PC-9 (cell line): ENCODE measurements around the gene ATG5. TPM values are rescaled to one million over a fixed set of nuclear protein-coding genes. Genes with fewer than 3 reads are reported as not detected.

Experiments used
- BruUV-seq: library from RNA; stranded (reverse); fragments of 400-500 nt; replicated peaks from 2 replicates; lab custom pipeline; 2021; lab: Mats Ljungman, UMichigan
- CTCF ChIA-PET: fragments of 300-600 bp; sonication (Branson Sonifier 250); formaldehyde crosslinking; loops from one replicate; lab custom pipeline; 2022; ENCODE audit warnings: antibody characterized with exemption; lab: Charles Lee
- POLR2A ChIA-PET: fragments of 300-600 bp; sonication (Branson Sonifier 250); formaldehyde crosslinking; loops from one replicate; lab custom pipeline; 2022; ENCODE audit warnings: antibody characterized with exemption; ENCODE audit not compliant: unreplicated experiment; lab: Charles Lee
- DNase-seq, 2 experiments: peaks; one replicate each; pipeline versions ENCODE4 v3.0.0 to v3.0.0-alpha.2; 2015 to 2022; ENCODE audit warnings: mixed read lengths in 1 of 2
- H2AFZ ChIP-seq: fragments of 200-600 bp; sonication (generic); 2 replicates; pipeline ENCODE4 v1.8.1; 2017; ENCODE audit warnings: antibody characterized with exemption
- H3F3A ChIP-seq: fragments of 200-600 bp; sonication (generic); 2 replicates; pipeline ENCODE4 v1.8.1; 2017; ENCODE audit warnings: antibody characterized with exemption, mild to moderate bottlenecking, low read depth; ENCODE audit not compliant: insufficient read depth
- H3K27ac ChIP-seq: fragments of 200-600 bp; sonication (generic); 2 replicates; pipeline ENCODE4 v1.6.1; 2016; ENCODE audit warnings: mixed run types
- H3K27me3 ChIP-seq: fragments of 200-600 bp; sonication (generic); 2 replicates; pipeline ENCODE4 v1.6.1; 2016; ENCODE audit warnings: low read depth, mixed run types; ENCODE audit not compliant: insufficient read depth
- H3K36me3 ChIP-seq: fragments of 200-600 bp; sonication (generic); 2 replicates; pipeline ENCODE4 v1.6.1; 2016; ENCODE audit warnings: low read depth, mixed run types
- H3K4me1 ChIP-seq: fragments of 200-600 bp; sonication (generic); replicated peaks from 2 replicates; pipeline ENCODE4 v1.6.1; 2016; ENCODE audit warnings: mixed run types; ENCODE audit not compliant: insufficient read depth
- H3K4me2 ChIP-seq: fragments of 200-600 bp; sonication (generic); 2 replicates; pipeline ENCODE4 v1.6.1; 2017; ENCODE audit warnings: mixed run types
- H3K4me3 ChIP-seq: fragments of 200-600 bp; sonication (generic); 2 replicates; pipeline ENCODE4 v1.6.1; 2016; ENCODE audit warnings: mixed run types
- H3K79me2 ChIP-seq: fragments of 200-600 bp; sonication (generic); 2 replicates; pipeline ENCODE4 v1.6.1; 2017; ENCODE audit warnings: low read depth, mixed run types
- H3K9me2 ChIP-seq: fragments of 200-600 bp; sonication (generic); 2 replicates; pipeline ENCODE4 v1.8.1; 2017; ENCODE audit warnings: mild to moderate bottlenecking; ENCODE audit not compliant: insufficient read depth
- H3K9me3 ChIP-seq: fragments of 200-600 bp; sonication (generic); 2 replicates; pipeline ENCODE4 v1.8.1; 2016; ENCODE audit warnings: low read depth; ENCODE audit not compliant: insufficient read depth
- H4K20me1 ChIP-seq: fragments of 200-600 bp; sonication (generic); 2 replicates; pipeline ENCODE4 v1.8.1; 2017; ENCODE audit not compliant: insufficient read depth
- CTCF ChIP-seq: fragments of 200-600 bp; sonication (generic); conservative IDR thresholded peaks from 2 replicates; pipeline ENCODE4 v1.6.1; 2017; ENCODE audit warnings: mixed run types, antibody characterized with exemption, mild to moderate bottlenecking, moderate library complexity
- EZH2 ChIP-seq: fragments of 200-600 bp; sonication (generic); IDR thresholded peaks from 2 replicates; pipeline ENCODE4 v1.8.0; 2017; ENCODE audit warnings: antibody characterized with exemption, low read depth
- intact Hi-C: fragments of 100-400 bp; cut with micrococcal nuclease; formaldehyde crosslinking; loops from one replicate; pipeline ENCODE4 v1.10.0; 2022; ENCODE audit not compliant: unreplicated experiment
- total RNA-seq: library from RNA; stranded (reverse); gene quantifications from 2 replicates; pipeline ENCODE4 v1.2.3, GENCODE V29; 2021

ATG5 gene
- total RNA-seq, 1 experiment from 2014 or later: 39.8 TPM

GRCh38 chr6:106182455-106182854 is 143.1 kb downstream of the ATG5 start:
- no peaks in the 10 kb centered on the region for H3F3A ChIP-seq
- intact Hi-C loops: loop anchor here (5.0 kb wide), 2 partner anchors 60 to 85 kb away; no protein-coding TSS in a partner anchor
- no peak overlapping the region for H2AFZ ChIP-seq
- POLR2A ChIA-PET: interaction anchor here (0.6 kb wide), 4 partner anchors 32 to 1683 kb away, joined by 3 to 6 read pairs (median 3); no protein-coding TSS in a partner anchor
- H3K9me3 ChIP-seq: no peaks in the 10 kb centered on the region
- H3K79me2 ChIP-seq: no peaks in the 10 kb centered on the region
- H3K4me2 ChIP-seq: no peak overlapping the region
- no peaks in the 10 kb centered on the region for H3K27me3 ChIP-seq
- no peak overlapping the region for H3K27ac ChIP-seq
- peaks cover 8% of the 10 kb centered on the region; the same call in 1 of the 2 replicates for H3K36me3 ChIP-seq
- BruUV-seq: no TSS peak
- DNase-seq: no peak
- no peak overlapping the region for H3K4me3 ChIP-seq
- H4K20me1 ChIP-seq: no peaks in the 10 kb centered on the region
- H3K9me2 ChIP-seq: no peaks in the 10 kb centered on the region
- CTCF ChIA-PET: interaction anchor here (1.2 kb wide), 1 partner anchor 13 kb away, joined by 3 read pairs; no protein-coding TSS in a partner anchor
- H3K4me1 ChIP-seq: peaks cover 6% of the 10 kb centered on the region
- no peak for TF ChIP-seq CTCF
- no peak for TF ChIP-seq EZH2

- peak in 1 of 2 experiments; percentile 33 for DNase-seq
- intact Hi-C loops: loop anchor here (5.0 kb wide), 2 partner anchors 60 to 85 kb away; no protein-coding TSS in a partner anchor
- Histone ChIP-seq H3K79me2 (no peaks in the 10 kb centered on the region), H3K27ac (no peak overlapping the region), H3K9me2 (no peaks in the 10 kb centered on the region), H4K20me1 (no peaks in the 10 kb centered on the region), H3K36me3 (peaks cover 8% of the 10 kb centered on the region; the same call in 1 of the 2 replicates), H3K4me1 (peaks cover 6% of the 10 kb centered on the region), H3K4me2 (no peak overlapping the region), H3K27me3 (no peaks in the 10 kb centered on the region), H3K9me3 (no peaks in the 10 kb centered on the region), H3F3A (no peaks in the 10 kb centered on the region), H2AFZ (no peak overlapping the region), H3K4me3 (no peak overlapping the region)
- ChIA-PET CTCF (interaction anchor here (0.5 to 1.2 kb wide), 3 partner anchors 8 to 21 kb away, joined by 3 read pairs; no protein-coding TSS in a partner anchor), POLR2A (interaction anchor here (0.6 kb wide), 4 partner anchors 33 to 1682 kb away, joined by 3 to 6 read pairs (median 3); no protein-coding TSS in a partner anchor)
- no peak for TF ChIP-seq CTCF
- BruUV-seq: TSS peak; percentile 4
Measured at GRCh38 chr6:106181664-106182418, 143.7 kb downstream of the ATG5 start.

- no TSS peak for BruUV-seq
- H4K20me1 ChIP-seq: no peaks in the 10 kb centered on the region
- no peak for DNase-seq
- no peaks in the 10 kb centered on the region for H3K79me2 ChIP-seq
- no peak overlapping the region for H3K27ac ChIP-seq
- H3K27me3 ChIP-seq: no peaks in the 10 kb centered on the region
- peaks cover 6% of the 10 kb centered on the region for H3K4me1 ChIP-seq
- no peaks in the 10 kb centered on the region for H3K9me3 ChIP-seq
- ChIA-PET POLR2A (no interaction called here), CTCF (interaction anchor here (0.6 kb wide), 1 partner anchor 43 kb away, joined by 3 read pairs; no protein-coding TSS in a partner anchor)
- no peaks in the 10 kb centered on the region for H3K36me3 ChIP-seq
- H3K9me2 ChIP-seq: no peaks in the 10 kb centered on the region
- H3K4me2 ChIP-seq: no peak overlapping the region
- no peaks in the 10 kb centered on the region for H3F3A ChIP-seq
- intact Hi-C loops: loop anchor here (5.0 kb wide), 2 partner anchors 58 to 83 kb away; no protein-coding TSS in a partner anchor
- no peak for TF ChIP-seq CTCF
- TF ChIP-seq EZH2: no peak
- no peak overlapping the region for H3K4me3 ChIP-seq
- no peak overlapping the region for H2AFZ ChIP-seq
Measured at GRCh38 chr6:106180208-106180607, 145.4 kb downstream of the ATG5 start.
